Measurements from ENCODE around the gene GGA2. TPM values are rescaled to one million over a fixed set of nuclear protein-coding genes. Genes with fewer than 3 reads are reported as not detected.

GGA2 gene
- total and polyA plus RNA-seq, 8 donors = 125 to 163 (median 142) TPM

DNA sequence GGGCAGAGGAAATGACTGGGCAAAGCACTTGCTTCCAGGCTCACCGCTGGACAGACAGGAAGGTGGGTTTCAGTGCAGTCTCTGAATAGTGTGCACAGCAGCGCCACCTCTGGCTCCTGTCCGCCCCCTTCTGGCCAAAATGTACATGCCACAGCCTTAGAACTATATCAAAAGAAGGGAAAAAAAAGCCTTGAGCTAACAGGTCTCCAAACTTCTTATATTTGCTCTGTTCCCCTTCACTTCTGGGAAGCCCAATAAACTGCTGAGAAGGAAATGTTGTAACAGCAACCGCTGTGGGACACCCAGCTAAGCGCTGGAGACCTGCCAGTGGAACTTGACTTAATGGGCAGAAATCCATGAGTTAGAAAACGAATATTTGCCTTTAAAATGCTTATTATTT is 74.8 kb downstream of the GGA2 start:
- DNase-seq (peak in 3 of 4 donors; percentile 60 to 82 (median 61)), ATAC-seq (peak; percentile 89)
- Histone ChIP-seq H3K9me3 (no peaks in the 10 kb centered on the region), H3K36me3 (peaks cover 0 to 63% of the 10 kb centered on the region in 2 donors), H3K4me3 (no peak overlapping the region), H3K27me3 (no peaks in the 10 kb centered on the region), H3K27ac (peak overlapping the region in 1 of 2 donors; percentile 45), H3K4me1 (peaks cover 14 to 28% of the 10 kb centered on the region in 2 donors)
- TF ChIP-seq, protein P1, sequence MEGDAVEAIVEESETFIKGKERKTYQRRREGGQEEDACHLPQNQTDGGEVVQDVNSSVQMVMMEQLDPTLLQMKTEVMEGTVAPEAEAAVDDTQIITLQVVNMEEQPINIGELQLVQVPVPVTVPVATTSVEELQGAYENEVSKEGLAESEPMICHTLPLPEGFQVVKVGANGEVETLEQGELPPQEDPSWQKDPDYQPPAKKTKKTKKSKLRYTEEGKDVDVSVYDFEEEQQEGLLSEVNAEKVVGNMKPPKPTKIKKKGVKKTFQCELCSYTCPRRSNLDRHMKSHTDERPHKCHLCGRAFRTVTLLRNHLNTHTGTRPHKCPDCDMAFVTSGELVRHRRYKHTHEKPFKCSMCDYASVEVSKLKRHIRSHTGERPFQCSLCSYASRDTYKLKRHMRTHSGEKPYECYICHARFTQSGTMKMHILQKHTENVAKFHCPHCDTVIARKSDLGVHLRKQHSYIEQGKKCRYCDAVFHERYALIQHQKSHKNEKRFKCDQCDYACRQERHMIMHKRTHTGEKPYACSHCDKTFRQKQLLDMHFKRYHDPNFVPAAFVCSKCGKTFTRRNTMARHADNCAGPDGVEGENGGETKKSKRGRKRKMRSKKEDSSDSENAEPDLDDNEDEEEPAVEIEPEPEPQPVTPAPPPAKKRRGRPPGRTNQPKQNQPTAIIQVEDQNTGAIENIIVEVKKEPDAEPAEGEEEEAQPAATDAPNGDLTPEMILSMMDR (IDR thresholded peaks at IDR 0.05) = peak; percentile 82 to 85
- intact Hi-C loops (cut with DNase I) = loop anchor here (10.0 kb wide), 1 partner anchor 251 kb away; the partner anchor contains the start of gene SCNN1G (in 2 of the 2)

DNA sequence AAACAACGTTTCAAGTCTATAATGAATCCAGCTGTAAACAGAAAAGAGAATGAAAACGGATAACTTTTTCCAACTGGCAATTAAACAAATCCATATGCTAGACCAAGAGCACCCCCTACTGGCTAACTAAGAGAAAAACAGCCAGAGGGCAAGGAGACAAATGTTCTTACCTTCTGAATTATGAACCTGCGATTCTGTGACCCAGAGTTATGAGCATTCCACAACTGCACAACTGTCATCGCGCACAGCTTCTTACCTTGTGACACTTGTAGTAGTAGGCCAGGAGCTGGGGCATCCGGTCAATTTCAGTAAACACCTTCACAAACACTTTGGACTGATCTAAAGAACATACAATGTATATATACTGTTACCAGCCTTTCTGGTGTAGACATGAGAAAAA is 75.9 kb downstream of the GGA2 start:
- intact Hi-C loops (cut with DNase I) = loop anchor here (10.0 kb wide), 1 partner anchor 250 kb away; the partner anchor contains the start of gene SCNN1G (in 2 of the 2)
- DNase-seq (peak in 2 of 4 donors; percentile 42 to 62), ATAC-seq (peak; percentile 82)
- TF ChIP-seq, protein P1 (IDR thresholded peaks at IDR 0.05) = peak; percentile 83 to 85
- peaks cover 0 to 61% of the 10 kb centered on the region in 2 donors for H3K36me3 ChIP-seq
- peaks cover 14 to 28% of the 10 kb centered on the region in 2 donors for H3K4me1 ChIP-seq
- H3K27ac ChIP-seq = no peak overlapping the region
- no peaks in the 10 kb centered on the region for H3K9me3 ChIP-seq
- H3K27me3 ChIP-seq = no peaks in the 10 kb centered on the region
- no peak overlapping the region for H3K4me3 ChIP-seq

DNA sequence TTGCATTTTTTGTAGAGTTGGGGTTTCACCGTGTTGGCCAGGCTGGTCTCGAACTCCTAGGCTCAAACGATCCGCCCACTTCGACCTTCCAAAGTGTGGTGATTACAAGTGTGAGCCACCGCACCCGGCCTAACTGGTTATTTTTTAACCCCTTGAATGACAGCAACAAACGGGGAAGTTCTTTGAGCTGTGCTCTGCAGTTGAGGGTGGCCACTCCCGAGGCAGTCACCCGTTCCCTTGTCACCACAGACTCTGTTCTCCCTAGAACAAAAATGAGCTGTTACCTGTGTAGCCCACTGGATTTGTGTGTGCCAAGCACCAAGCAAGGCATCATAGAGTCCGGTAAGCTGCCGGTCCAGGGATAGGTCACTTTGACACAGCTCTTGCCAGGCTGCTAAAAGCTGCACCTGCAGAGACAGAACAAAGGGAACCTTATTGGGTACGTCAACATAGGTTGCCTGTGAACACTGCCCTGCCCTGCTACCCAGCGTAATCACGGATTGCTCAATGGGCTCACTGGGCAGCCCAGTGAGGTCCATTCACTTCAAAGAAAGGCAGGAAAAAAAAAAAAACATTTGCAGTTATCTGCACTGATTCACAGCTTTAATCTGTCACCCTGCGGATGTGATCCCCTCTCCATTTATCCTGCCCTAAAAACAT is 76.9 kb downstream of the GGA2 start:
- no peak overlapping the region for H3K4me3 ChIP-seq
- intact Hi-C loops (cut with DNase I) = loop anchor here (10.0 kb wide), 1 partner anchor 249 kb away; the partner anchor contains the start of gene SCNN1G (in 2 of the 2)
- ATAC-seq (no peak), DNase-seq (no peak)
- H3K36me3 ChIP-seq = peaks cover 0 to 61% of the 10 kb centered on the region in 2 donors
- H3K4me1 ChIP-seq = peaks cover 14 to 28% of the 10 kb centered on the region in 2 donors
- H3K9me3 ChIP-seq = no peaks in the 10 kb centered on the region
- TF ChIP-seq, protein P1 (IDR thresholded peaks at IDR 0.05) = no peak
- H3K27me3 ChIP-seq = no peaks in the 10 kb centered on the region
- H3K27ac ChIP-seq = no peak overlapping the region

DNA sequence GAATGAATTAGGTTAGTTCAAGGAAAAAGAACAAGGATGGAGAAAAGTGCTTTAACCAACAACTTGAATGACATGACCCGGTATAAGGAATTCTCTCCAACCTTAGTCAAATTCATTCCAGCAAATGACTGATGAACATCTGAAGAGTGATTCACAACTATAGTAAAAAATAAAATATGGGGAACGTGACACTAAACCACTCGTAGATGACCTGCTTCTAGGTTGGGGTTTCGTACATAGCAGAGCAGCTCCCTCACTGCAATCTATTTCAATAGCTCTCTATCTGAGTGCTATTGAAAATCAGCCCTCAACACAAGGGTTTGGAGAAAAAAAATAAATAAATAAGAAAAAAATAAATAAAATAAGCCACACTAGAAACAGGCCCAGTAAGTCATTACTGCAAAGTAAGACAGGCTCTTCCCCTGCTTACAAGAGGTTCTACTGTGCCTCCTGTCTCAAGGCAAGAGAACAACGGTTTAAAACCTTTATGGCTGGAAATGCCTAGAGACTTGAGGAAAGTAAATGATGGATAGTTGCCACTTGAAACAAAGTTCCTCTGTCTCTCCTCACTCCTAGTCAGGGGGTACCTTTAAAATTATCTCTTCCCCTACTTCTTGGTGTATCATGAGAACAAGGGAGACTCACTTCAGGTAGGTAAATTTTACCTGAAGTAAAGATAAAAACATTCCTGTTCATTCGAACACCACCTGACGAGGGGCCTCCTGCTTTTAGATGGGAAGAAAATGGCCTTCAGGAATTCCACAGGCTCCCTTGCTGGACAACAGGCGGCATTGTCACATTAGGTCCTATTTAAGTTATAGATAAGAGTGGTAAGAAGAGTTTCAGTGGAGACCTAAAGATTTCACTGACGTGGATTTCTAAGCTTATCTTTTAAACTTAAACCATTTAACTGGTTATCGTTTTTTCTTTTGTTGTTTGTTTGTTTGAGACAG is 77.8 kb downstream of the GGA2 start:
- intact Hi-C loops (cut with DNase I) = loop anchor here (10.0 kb wide), 1 partner anchor 248 kb away; the partner anchor contains the start of gene SCNN1G (in 2 of the 2)
- peak; percentile 71 for ATAC-seq
- H3K27me3 ChIP-seq = no peaks in the 10 kb centered on the region

More for the DNA sequence above, 77.8 kb downstream of the GGA2 start:
- no peak overlapping the region for H3K4me3 ChIP-seq
- TF ChIP-seq, protein P1 (IDR thresholded peaks at IDR 0.05) = no peak
- H3K4me1 ChIP-seq = peaks cover 14 to 28% of the 10 kb centered on the region in 2 donors
- peaks cover 0 to 53% of the 10 kb centered on the region in 2 donors for H3K36me3 ChIP-seq
- DNase-seq = no peak
- no peaks in the 10 kb centered on the region for H3K9me3 ChIP-seq
- H3K27ac ChIP-seq = no peak overlapping the region
